HEK293T (cell line): ENCODE results near the gene RIOK2.

ENCODE experiments used
- CTCF ChIA-PET: fragments of 350-600 bp; formaldehyde crosslinking; extraction: SDS; loops from one replicate; lab custom pipeline; 2021; ENCODE audit warnings: antibody characterized with exemption, inconsistent platforms; lab: Yijun Ruan, JAX
- POLR2A ChIA-PET: fragments of 350-600 bp; formaldehyde crosslinking; extraction: SDS; loops from one replicate; lab custom pipeline; 2020; ENCODE audit warnings: antibody characterized with exemption, inconsistent platforms; lab: Yijun Ruan, JAX
- DNase-seq: peaks from one replicate; pipeline ENCODE4 v3.0.0; 2012; ENCODE audit warnings: mixed read lengths; ENCODE audit errors: extremely low spot score
- ARNT ChIP-seq: fragments of 450-650 bp; IDR thresholded peaks from 2 replicates; pipeline ENCODE4 v1.6.1; 2017; ENCODE audit warnings: mild to moderate bottlenecking
- BHLHE40 ChIP-seq: fragments of 450-650 bp; IDR thresholded peaks from 2 replicates; pipeline ENCODE4 v1.6.1; 2016; ENCODE audit warnings: mild to moderate bottlenecking, moderate library complexity, borderline replicate concordance
- CTBP1 ChIP-seq: fragments of 450-650 bp; IDR thresholded peaks from 2 replicates; pipeline ENCODE4 v1.6.1; 2016; ENCODE audit warnings: borderline replicate concordance
- ELF4 ChIP-seq: fragments of 450-650 bp; IDR thresholded peaks from 2 replicates; pipeline ENCODE4 v1.6.1; 2017; ENCODE audit warnings: antibody characterized with exemption
- FOXA1 ChIP-seq: fragments of 450-650 bp; IDR thresholded peaks from 2 replicates; pipeline ENCODE4 v1.6.1; 2016; ENCODE audit warnings: mild to moderate bottlenecking
- FOXK2 ChIP-seq: fragments of 450-650 bp; IDR thresholded peaks from 2 replicates; pipeline ENCODE4 v1.6.1; 2016; ENCODE audit warnings: mild to moderate bottlenecking
- FOXM1 ChIP-seq: fragments of 450-650 bp; IDR thresholded peaks from 2 replicates; pipeline ENCODE4 v1.6.1; 2017; ENCODE audit warnings: mild to moderate bottlenecking, borderline replicate concordance
- HDGF ChIP-seq: fragments of 450-650 bp; IDR thresholded peaks from 2 replicates; pipeline ENCODE4 v1.6.1; 2017; ENCODE audit warnings: antibody characterized with exemption, borderline replicate concordance
- L3MBTL2 ChIP-seq: fragments of 450-650 bp; conservative IDR thresholded peaks from 2 replicates; pipeline ENCODE4 v1.6.1; 2016; ENCODE audit warnings: mild to moderate bottlenecking
- LEF1 ChIP-seq: fragments of 450-650 bp; IDR thresholded peaks from 2 replicates; pipeline ENCODE4 v1.6.1; 2017; ENCODE audit warnings: mild to moderate bottlenecking, borderline replicate concordance
- NFRKB ChIP-seq: fragments of 450-650 bp; IDR thresholded peaks from 2 replicates; pipeline ENCODE4 v1.6.1; 2016; ENCODE audit warnings: mild to moderate bottlenecking, moderate library complexity
- PKNOX1 ChIP-seq: fragments of 450-650 bp; IDR thresholded peaks from 2 replicates; pipeline ENCODE4 v1.6.1; 2016
- SP1 ChIP-seq: fragments of 450-650 bp; IDR thresholded peaks from 2 replicates; pipeline ENCODE4 v1.6.1; 2017
- SUZ12 ChIP-seq: fragments of 450-650 bp; IDR thresholded peaks from 2 replicates; pipeline ENCODE4 v1.6.1; 2016; ENCODE audit warnings: mild to moderate bottlenecking
- TARDBP ChIP-seq: fragments of 450-650 bp; IDR thresholded peaks from 2 replicates; pipeline ENCODE4 v1.6.1; 2016
- ZNF384 ChIP-seq: fragments of 450-650 bp; IDR thresholded peaks from 2 replicates; pipeline ENCODE4 v1.6.1; 2016

Gene RIOK2

GRCh38 chr5:97135868-97136267 is 47.2 kb downstream of the RIOK2 start:
- ChIA-PET POLR2A (no interaction called here), CTCF (interaction anchor here (1.9 kb wide), 1 partner anchor 267 kb away, joined by 4 read pairs; no protein-coding TSS in a partner anchor)
- no peak for TF ChIP-seq CTBP1
- no peak for TF ChIP-seq HDGF
- DNase-seq, result no peak

GRCh38 chr5:97134634-97135033 is 48.4 kb downstream of the RIOK2 start:
- no peak for TF ChIP-seq SUZ12
- no peak for TF ChIP-seq FOXK2
- TF ChIP-seq HDGF, result no peak
- TF ChIP-seq LEF1, result no peak
- no peak for TF ChIP-seq L3MBTL2
- POLR2A ChIA-PET, result interaction anchor here (1.2 kb wide), 1 partner anchor 432 kb away, joined by 3 read pairs; no protein-coding TSS in a partner anchor
- no peak for DNase-seq
- CTCF ChIA-PET, result interaction anchor here (1.1 to 1.2 kb wide), 2 partner anchors 8 to 265 kb away, joined by 3 to 4 read pairs; partner anchors contain the start of gene LIX1

- DNase-seq, result no peak
- ChIA-PET POLR2A (no interaction called here), CTCF (interaction anchor here (0.6 kb wide), 1 partner anchor 323 kb away, joined by 4 read pairs; no protein-coding TSS in a partner anchor)
- TF ChIP-seq HDGF (no peak), SP1 (no peak)
These were observed 49.9 kb downstream of the RIOK2 start for GRCh38 chr5:97133101-97133500.

- no peak for TF ChIP-seq TARDBP
- TF ChIP-seq FOXK2, result no peak
- TF ChIP-seq SUZ12, result no peak
- no peak for TF ChIP-seq ARNT
- TF ChIP-seq PKNOX1, result no peak
- TF ChIP-seq CTBP1, result no peak
- TF ChIP-seq ZNF384, result no peak
- no peak for TF ChIP-seq BHLHE40
- no peak for TF ChIP-seq ELF4
- no peak for TF ChIP-seq FOXM1
- no peak for TF ChIP-seq HDGF
- TF ChIP-seq NFRKB, result no peak
- no peak for DNase-seq
- ChIA-PET CTCF (no interaction called here), POLR2A (no interaction called here)
These were observed 51.1 kb downstream of the RIOK2 start for GRCh38 chr5:97131921-97132320.

GRCh38 chr5:97131139-97131710 is 51.8 kb downstream of the RIOK2 start:
- POLR2A ChIA-PET, result no interaction called here
- TF ChIP-seq ELF4, result no peak
- DNase-seq, result no peak
- CTCF ChIA-PET, result interaction anchor here (0.6 to 1.3 kb wide), 2 partner anchors 11 to 33 kb away, joined by 3 to 5 read pairs; partner anchors contain the start of gene LIX1

- DNase-seq, result no peak
- no peak for TF ChIP-seq FOXM1
- TF ChIP-seq LEF1, result no peak
- TF ChIP-seq SUZ12, result no peak
- TF ChIP-seq ELF4, result no peak
- no peak for TF ChIP-seq PKNOX1
- no peak for TF ChIP-seq NFRKB
- TF ChIP-seq FOXA1, result no peak
- no peak for TF ChIP-seq HDGF
- no peak for TF ChIP-seq FOXK2
- no peak for TF ChIP-seq TARDBP
- TF ChIP-seq SP1, result no peak
- no peak for TF ChIP-seq BHLHE40
- no peak for TF ChIP-seq CTBP1
- no peak for TF ChIP-seq ZNF384
- TF ChIP-seq ARNT, result no peak
- CTCF ChIA-PET, result no interaction called here
- POLR2A ChIA-PET, result no interaction called here
These were observed 55.3 kb downstream of the RIOK2 start for GRCh38 chr5:97127727-97128126.

GRCh38 chr5:97125125-97125683 is 57.8 kb downstream of the RIOK2 start:
- TF ChIP-seq FOXA1, result no peak
- CTCF ChIA-PET, result interaction anchor here (0.6 kb wide), 1 partner anchor 373 kb away, joined by 5 read pairs; no protein-coding TSS in a partner anchor
- POLR2A ChIA-PET, result no interaction called here
- no peak for DNase-seq

GRCh38 chr5:97124335-97124734 is 58.7 kb downstream of the RIOK2 start:
- ChIA-PET CTCF (interaction anchor here (0.6 kb wide), 1 partner anchor 372 kb away, joined by 5 read pairs; no protein-coding TSS in a partner anchor), POLR2A (no interaction called here)
- TF ChIP-seq NFRKB, result no peak
- no peak for TF ChIP-seq LEF1
- no peak for TF ChIP-seq BHLHE40
- no peak for TF ChIP-seq PKNOX1
- no peak for TF ChIP-seq FOXK2
- TF ChIP-seq ELF4, result no peak
- TF ChIP-seq ARNT, result no peak
- TF ChIP-seq CTBP1, result no peak
- TF ChIP-seq FOXM1, result no peak
- TF ChIP-seq L3MBTL2, result no peak
- TF ChIP-seq FOXA1, result no peak
- no peak for TF ChIP-seq HDGF
- no peak for TF ChIP-seq TARDBP
- TF ChIP-seq SP1, result no peak
- no peak for TF ChIP-seq SUZ12
- no peak for TF ChIP-seq ZNF384
- DNase-seq, result no peak
